GF-D8 (cell line): ENCODE results near the gene PFDN2.

Experiments used
- DNase-seq: peaks from one replicate; lab custom pipeline; 2025; lab: John Stamatoyannopoulos, UW

The PFDN2 gene

GRCh38 chr1:161117759-161118581, at the start of gene PFDN2, which contains the start of gene NIT1:
Gene PFDN2, minus strand, starts transcription at chr1:161118037. Its CDS starts 11 bp downstream, at chr1:161118026.
Gene NIT1, plus strand, starts transcription at chr1:161118105. Its CDS starts 72 bp downstream, at chr1:161118177.
- peak; percentile 33 for DNase-seq

DNA sequence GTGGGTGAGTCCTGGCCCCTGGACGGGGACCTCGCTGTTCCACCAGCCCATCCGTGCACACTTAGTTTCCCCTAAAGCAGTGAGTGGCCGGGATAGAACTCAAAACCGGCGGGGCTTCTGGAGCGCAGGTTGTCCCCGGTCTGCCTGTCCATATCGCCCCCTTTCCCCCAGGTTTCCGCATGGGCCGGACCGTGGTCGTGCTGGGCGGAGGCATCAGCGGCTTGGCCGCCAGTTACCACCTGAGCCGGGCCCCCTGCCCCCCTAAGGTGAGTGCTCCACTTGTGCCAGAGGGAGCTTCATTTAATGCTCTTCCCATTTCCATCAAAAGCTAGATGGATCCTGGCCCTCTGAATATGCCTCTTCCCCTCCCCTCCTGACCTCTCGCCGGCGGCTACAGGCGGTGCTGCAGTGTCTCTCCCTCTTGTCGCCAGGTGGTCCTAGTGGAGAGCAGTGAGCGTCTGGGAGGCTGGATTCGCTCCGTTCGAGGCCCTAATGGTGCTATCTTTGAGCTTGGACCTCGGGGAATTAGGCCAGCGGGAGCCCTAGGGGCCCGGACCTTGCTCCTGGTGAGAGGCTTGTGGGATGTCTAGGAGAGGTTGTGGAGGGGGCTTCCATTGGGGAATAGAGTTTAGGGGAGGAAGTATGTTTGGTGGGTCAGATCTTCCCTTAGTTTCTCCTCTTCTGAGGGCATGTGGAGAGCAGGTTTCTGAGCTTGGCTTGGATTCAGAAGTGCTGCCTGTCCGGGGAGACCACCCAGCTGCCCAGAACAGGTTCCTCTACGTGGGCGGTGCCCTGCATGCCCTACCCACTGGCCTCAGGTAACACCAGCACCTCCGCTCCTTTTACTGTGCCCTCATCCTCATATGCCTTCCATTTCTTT, 49.1 kb upstream of the PFDN2 start:
- no peak for DNase-seq

GRCh38 chr1:161165742-161166668, 48.2 kb upstream of the PFDN2 start, which contains the start of gene PPOX:
Gene PPOX, plus strand, starts transcription at chr1:161166426. Its CDS starts 422 bp downstream, at chr1:161166848.
- DNase-seq, result peak; percentile 94

DNA sequence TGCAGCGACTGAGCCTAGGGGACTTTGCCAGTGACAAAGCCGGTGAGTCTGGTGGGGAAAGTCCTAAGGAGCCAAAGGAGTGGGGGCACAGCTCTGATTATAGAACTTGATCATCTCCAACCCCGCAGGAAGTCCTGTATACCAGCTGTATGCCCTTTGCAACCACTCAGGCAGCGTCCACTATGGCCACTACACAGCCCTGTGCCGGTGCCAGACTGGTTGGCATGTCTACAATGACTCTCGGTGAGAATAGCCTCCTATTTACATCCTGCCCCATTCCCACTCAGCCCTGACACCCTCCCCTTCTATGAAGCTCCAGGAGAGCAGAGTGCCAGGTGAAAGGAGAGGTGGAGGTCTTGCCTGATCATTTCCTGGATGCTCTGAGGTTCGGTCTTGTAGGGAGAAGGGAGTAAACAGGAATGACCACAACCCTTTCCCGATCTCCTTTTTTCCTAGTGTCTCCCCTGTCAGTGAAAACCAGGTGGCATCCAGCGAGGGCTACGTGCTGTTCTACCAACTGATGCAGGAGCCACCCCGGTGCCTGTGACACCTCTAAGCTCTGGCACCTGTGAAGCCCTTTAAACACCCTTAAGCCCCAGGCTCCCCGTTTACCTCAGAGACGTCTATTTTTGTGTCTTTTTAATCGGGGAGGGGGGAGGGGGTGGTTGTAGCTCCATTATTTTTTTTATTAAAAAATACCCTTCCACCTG, 47.2 kb upstream of the PFDN2 start:
- no peak for DNase-seq

DNA sequence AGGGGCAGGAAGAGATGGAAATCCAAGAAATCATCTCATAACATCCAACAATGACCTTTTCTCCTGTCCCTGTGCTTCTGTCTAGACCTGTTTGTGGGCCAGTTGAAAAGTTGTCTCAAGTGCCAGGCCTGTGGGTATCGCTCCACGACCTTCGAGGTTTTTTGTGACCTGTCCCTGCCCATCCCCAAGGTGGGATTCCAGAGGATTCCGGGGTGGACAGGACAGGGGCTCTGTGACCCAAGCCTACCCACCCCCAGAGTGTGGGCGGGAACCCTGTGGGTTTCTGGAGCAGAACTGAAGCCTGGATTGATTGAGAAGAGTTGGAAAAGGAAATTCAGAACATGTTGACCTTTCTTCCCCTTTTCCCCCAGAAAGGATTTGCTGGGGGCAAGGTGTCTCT, 46.0 kb upstream of the PFDN2 start:
- no peak for DNase-seq

- no peak for DNase-seq
Measured at GRCh38 chr1:161162806-161163205, 45.0 kb upstream of the PFDN2 start.

DNA sequence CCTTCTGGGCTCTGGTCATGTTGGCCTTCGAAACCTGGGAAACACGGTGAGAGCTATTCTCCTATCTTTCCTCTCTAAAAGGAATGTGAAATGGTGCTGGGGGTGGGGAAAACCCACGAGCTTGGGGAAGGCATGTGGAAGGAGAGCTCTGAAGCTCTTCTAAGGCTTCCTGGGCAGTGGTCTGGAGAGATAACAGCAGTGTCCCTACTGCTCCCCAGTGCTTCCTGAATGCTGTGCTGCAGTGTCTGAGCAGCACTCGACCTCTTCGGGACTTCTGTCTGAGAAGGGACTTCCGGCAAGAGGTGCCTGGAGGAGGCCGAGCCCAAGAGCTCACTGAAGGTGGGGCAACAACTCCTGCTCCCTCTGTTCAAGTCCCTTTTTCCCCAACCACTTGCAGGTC, 44.2 kb upstream of the PFDN2 start:
- DNase-seq, result no peak

- DNase-seq, result no peak
Measured at GRCh38 chr1:161161652-161162051, 43.8 kb upstream of the PFDN2 start.

DNA sequence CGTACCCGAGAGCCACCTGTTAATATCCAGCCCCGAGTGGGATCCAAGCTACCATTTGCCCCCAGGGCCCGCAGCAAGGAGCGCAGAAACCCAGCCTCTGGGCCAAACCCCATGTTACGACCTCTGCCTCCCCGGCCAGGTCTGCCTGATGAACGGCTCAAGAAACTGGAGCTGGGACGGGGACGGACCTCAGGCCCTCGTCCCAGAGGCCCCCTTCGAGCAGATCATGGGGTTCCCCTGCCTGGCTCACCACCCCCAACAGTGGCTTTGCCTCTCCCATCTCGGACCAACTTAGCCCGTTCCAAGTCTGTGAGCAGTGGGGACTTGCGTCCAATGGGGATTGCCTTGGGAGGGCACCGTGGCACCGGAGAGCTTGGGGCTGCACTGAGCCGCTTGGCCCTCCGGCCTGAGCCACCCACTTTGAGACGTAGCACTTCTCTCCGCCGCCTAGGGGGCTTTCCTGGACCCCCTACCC, 42.9 kb upstream of the PFDN2 start:
- no peak for DNase-seq

GRCh38 chr1:161159913-161160243, 42.0 kb upstream of the PFDN2 start:
- no peak for DNase-seq

DNA sequence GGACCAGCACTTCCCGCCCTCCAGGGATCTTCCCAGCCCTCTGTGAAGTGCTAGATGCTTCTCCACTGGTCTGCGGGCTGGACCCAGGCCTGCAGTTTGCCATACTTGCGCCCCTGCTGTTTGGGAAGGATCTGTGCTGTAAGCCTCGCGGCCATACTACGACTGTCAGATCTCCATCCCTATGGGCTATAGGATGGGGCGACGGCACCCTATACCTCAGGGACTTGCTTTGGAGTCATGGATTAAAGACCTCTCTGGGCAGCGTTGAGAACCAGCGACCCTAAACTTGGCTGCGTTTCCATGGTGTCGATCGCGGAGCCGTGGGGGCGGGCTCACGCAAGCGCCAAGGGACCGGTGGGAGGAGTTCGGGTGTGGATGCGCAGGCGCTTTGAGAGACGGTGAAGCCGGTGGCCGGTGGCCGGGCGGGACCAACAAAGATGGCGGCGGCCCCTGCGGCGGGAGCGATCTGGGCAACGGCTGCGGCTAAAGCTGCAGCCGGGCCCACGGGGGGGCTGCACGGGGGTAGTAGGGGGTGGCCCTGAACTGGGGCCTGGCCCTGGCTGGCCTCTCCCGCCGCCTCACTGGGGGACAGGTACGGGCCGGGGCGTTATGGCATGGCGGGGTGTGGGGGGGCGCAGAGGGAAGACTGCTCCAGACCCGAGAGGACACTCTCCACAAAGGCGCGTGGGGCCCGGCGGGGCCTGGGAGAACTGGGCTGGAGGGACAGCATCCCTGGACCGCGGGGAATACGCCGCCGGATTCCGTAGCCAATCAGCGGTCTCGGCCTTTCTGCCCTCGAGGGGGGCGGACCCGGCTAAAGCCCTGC, 41.5 kb upstream of the PFDN2 start, which contains the start of gene USP21:
USP21 (plus strand) TSS at position 414 of the 826 bp plus-strand sequence. CDS start 1,141 bp downstream, outside the sequence.
- peak; percentile 69 for DNase-seq

DNA sequence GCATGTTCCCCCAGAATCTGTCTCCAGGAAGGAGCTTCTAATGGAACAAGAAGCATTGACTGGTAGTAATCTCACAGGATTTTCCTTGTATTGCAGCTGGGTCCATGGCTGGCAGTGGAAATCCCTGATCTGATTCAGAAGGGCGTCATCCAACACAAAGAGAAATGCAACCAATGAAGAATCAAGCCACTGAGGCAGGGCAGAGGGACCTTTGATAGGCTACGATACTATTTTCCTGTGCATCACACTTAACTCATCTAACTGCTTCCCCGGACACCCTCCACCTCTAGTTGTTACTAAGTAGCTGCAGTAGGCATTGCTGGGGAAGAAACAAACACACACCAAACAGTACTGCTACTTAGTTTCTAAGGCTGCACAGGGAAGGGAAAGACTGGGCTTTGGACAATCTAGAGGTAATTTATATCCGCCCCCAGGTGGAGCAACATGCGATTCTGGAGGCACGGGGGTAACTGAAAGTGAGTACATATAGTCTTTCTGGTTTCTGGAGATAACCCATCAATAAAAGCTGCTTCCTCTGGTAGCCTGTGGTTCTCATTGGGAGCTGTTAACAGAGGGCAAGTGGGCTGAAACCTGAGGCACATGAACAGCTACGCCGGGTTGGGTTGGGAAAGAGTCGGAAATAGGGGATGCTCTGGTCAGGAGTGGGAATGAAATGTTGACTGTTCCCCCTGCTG, 40.6 kb upstream of the PFDN2 start:
- DNase-seq, result no peak

GRCh38 chr1:161157867-161158266, 40.0 kb upstream of the PFDN2 start:
- no peak for DNase-seq

DNA sequence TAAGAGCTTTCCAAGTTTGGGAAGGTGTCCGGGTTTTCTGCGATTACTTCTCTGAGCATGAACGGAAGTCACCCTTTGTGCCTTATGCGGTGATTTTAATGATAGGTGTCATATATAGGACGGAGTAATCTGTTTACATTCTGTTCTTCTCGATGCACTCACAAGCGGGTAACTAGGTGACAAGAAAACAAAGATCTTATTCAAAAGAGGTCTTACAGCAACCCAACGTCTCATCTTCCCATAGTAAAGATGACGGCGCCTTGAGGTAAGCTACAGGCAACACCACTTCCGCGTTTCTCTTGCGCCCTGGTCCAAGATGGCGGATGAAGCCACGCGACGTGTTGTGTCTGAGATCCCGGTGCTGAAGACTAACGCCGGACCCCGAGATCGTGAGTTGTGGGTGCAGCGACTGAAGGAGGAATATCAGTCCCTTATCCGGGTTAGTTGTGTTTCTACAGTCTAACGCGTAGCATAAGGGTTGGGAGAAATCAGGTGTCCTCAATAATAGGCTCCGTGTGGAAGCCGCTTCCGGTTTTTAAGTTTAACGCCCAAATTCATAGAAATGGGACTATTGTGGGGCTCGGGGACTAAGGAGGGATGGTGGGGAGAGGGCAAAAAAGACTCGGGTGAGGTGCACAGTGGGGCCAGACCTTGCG, 36.0 kb upstream of the PFDN2 start, which contains the start of gene UFC1:
UFC1 (plus strand) TSS at position 297 of the 656 bp plus-strand sequence; CDS start at position 317, 20 bp downstream.
- peak; percentile 75 for DNase-seq

DNA sequence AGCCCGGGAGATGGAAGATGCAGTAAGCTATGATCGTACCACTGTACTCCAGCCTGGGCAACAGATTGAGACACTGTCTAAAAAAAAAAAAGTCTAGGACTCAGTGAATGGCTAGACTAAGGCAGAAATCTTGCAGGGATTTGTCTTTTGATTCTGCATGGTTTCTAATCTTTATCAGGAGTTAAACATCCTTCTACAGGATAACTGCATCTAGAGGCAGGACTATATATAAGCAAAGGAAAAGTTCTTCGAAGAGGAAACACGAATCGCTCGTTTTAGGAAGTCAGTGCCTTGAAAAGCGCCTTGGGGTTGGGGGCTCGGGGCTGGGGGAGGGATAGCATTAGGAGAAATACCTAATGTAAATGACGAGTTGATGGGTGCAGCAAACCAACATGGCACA, 35.3 kb upstream of the PFDN2 start:
- DNase-seq, result no peak

DNA sequence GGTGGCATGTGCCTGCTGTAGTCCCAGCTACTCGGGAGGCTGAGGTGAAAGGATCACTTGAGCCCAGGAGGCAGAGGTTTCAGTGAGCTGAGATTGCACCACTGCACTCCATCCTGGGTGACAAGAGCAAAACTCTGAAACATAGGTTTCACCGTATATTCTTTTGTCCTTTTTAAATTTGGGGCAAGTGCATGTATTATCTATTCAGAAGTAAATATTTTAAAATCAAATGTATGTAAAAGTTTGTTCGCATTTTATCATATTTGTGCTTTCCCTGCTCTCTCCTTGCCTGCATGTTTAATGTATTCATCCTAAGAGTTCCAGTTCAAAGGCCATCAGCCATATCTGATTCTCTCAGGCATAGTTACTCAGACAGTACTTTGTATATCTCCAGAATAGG, 28.0 kb upstream of the PFDN2 start:
- DNase-seq, result no peak

GRCh38 chr1:161140755-161141400, 23.0 kb upstream of the PFDN2 start:
- DNase-seq, result no peak

- DNase-seq, result peak; percentile 16
Measured at GRCh38 chr1:161139766-161140165, 21.9 kb upstream of the PFDN2 start.
